Upper lobe of right lung (tissue), 1 donor: ENCODE measurements around the gene ATR. TPM values are rescaled to one million over a fixed set of nuclear protein-coding genes. Genes with fewer than 3 reads are reported as not detected.
"Not testable (repeated sequence)": the region's sequence is repeated elsewhere in the genome, so short reads cannot be mapped to it uniquely, and the experiment has no call there.

Experiments
- ATAC-seq: fragments of 200-7000 bp; cut with Tn5 transposase; one replicate; pipeline ENCODE4 v1.9.1; 2020; ENCODE audit warnings: mild to moderate bottlenecking, moderate library complexity
- DNase-seq: peaks from one replicate; pipeline ENCODE4 v3.0.0-alpha.2; 2020
- H3K27ac ChIP-seq: fragments of 200-600 bp; one replicate; pipeline ENCODE4 v1.8.0; 2022
- H3K27me3 ChIP-seq: fragments of 200-600 bp; one replicate; pipeline ENCODE4 v1.8.0; 2022; ENCODE audit warnings: mild to moderate bottlenecking
- H3K36me3 ChIP-seq: fragments of 200-600 bp; one replicate; pipeline ENCODE4 v1.8.0; 2022
- H3K4me1 ChIP-seq: fragments of 200-600 bp; one replicate; pipeline ENCODE4 v1.8.0; 2022
- H3K4me3 ChIP-seq: fragments of 200-600 bp; one replicate; pipeline ENCODE4 v1.8.0; 2022; ENCODE audit warnings: mild to moderate bottlenecking
- H3K9me3 ChIP-seq: fragments of 200-600 bp; one replicate; pipeline ENCODE4 v1.8.0; 2022
- intact Hi-C: fragments of 100-400 bp; cut with DNase I; formaldehyde crosslinking; loops from one replicate; pipeline ENCODE4 v1.11.0; 2022
- total RNA-seq: library from RNA; stranded (reverse); fragmentation: NEBNext Ultra II Directional; extraction: Animal tissue kit (Norgen Biotek cat#: 25700); gene quantifications from one replicate; pipeline ENCODE4 v1.2.1, GENCODE V29; 2021
- TF ChIP-seq, protein P1 (sequence below): fragments of 200-600 bp; IDR thresholded peaks from one replicate; pipeline ENCODE4 v1.8.0; 2022; ENCODE audit warnings: antibody characterized with exemption
- donor health status: DM: no; HTN: yes; CAD: no; lungs with severe emphysema.

The ATR gene
- total RNA-seq, 1 donor from 2014 or later: 23.0 TPM

GRCh38 chr3:142566096-142566495, 12.4 kb downstream of the ATR start:
- Histone ChIP-seq H3K9me3 (no peaks in the 10 kb centered on the region), H3K36me3 (peaks cover 40% of the 10 kb centered on the region), H3K4me1 (no peaks in the 10 kb centered on the region), H3K27me3 (no peaks in the 10 kb centered on the region), H3K27ac (no peak overlapping the region), H3K4me3 (no peak overlapping the region)
- ATAC-seq: no peak
- TF ChIP-seq, protein P1, sequence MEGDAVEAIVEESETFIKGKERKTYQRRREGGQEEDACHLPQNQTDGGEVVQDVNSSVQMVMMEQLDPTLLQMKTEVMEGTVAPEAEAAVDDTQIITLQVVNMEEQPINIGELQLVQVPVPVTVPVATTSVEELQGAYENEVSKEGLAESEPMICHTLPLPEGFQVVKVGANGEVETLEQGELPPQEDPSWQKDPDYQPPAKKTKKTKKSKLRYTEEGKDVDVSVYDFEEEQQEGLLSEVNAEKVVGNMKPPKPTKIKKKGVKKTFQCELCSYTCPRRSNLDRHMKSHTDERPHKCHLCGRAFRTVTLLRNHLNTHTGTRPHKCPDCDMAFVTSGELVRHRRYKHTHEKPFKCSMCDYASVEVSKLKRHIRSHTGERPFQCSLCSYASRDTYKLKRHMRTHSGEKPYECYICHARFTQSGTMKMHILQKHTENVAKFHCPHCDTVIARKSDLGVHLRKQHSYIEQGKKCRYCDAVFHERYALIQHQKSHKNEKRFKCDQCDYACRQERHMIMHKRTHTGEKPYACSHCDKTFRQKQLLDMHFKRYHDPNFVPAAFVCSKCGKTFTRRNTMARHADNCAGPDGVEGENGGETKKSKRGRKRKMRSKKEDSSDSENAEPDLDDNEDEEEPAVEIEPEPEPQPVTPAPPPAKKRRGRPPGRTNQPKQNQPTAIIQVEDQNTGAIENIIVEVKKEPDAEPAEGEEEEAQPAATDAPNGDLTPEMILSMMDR: no peak
- intact Hi-C loops: no loop called here
- DNase-seq: no peak

DNA sequence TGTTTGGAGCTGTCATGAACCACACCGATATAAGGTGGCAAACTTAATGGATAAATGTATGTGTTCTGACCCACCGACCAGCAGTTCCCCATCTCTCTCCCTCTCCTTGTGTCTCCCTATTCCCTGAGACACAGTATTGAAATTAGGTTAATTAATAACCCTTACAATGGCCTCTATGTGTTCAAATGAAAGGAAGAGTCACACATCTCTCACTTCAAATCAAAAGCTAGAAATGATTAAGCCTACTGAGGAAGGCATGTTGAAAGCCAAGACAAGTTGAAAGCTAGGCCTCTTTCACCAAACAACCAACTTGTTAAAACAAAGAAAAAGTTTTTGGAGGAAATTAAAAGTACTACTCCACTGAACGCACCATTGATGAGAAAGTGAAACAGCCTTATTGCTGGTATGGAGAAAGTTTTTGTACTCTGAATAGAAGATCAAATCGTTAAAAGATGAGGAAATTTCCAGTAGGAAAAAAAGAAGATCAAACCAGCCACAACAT, 15.0 kb downstream of the ATR start:
- H3K4me3 ChIP-seq: no peak overlapping the region
- ATAC-seq (no peak), DNase-seq (no peak)
- H3K9me3 ChIP-seq: no peaks in the 10 kb centered on the region
- TF ChIP-seq, protein P1: no peak
- peaks cover 58% of the 10 kb centered on the region for H3K36me3 ChIP-seq
- H3K27ac ChIP-seq: no peak overlapping the region
- no peaks in the 10 kb centered on the region for H3K4me1 ChIP-seq
- intact Hi-C loops: no loop called here
- H3K27me3 ChIP-seq: no peaks in the 10 kb centered on the region

DNA sequence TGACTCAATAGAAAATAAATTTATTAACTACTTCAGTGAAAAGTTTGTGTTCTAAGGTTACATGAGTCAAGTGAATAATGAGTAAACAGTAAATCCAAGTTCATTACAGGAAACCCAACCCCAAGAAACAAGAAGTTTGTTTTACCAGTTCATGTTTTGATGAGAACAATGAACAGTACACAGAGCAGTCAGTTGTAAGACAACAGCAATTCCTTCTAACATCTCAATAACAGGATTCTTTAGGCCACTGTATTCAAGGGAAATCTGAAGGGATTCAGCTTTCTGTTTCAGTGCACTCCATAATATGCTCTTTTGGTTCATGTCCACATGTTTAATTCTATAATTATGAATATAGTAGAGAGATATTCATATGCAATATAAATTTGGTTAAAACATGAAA, 18.4 kb downstream of the ATR start:
- TF ChIP-seq, protein P1: no peak
- intact Hi-C loops: no loop called here
- Histone ChIP-seq H3K9me3 (no peaks in the 10 kb centered on the region), H3K4me1 (no peaks in the 10 kb centered on the region), H3K4me3 (no peak overlapping the region), H3K27ac (no peak overlapping the region), H3K36me3 (peaks cover 86% of the 10 kb centered on the region), H3K27me3 (no peaks in the 10 kb centered on the region)
- ATAC-seq: no peak
- no peak for DNase-seq

DNA sequence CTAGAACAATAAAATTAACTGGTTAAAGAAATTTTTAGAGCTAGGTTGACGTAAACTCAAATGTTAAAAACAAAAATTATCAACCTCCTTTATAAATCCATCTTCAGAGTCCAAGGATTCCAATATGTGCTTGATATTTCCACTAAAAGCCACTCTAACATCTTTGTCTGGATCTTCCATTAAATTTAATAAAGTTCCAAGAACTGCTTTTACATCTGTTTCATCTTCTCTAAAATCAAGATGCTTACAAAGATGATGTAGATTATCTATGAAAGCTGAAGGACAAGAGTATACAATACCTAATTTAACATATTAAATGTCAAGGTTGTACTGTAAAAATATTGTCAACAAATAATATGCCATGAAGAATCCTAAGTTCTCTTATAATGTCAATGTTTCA, 24.8 kb downstream of the ATR start:
- no peaks in the 10 kb centered on the region for H3K9me3 ChIP-seq
- peaks cover 92% of the 10 kb centered on the region for H3K36me3 ChIP-seq
- H3K4me3 ChIP-seq: no peak overlapping the region
- no peaks in the 10 kb centered on the region for H3K4me1 ChIP-seq
- intact Hi-C loops: no loop called here
- no peak for DNase-seq
- TF ChIP-seq, protein P1: no peak
- ATAC-seq: no peak
- H3K27me3 ChIP-seq: no peaks in the 10 kb centered on the region
- no peak overlapping the region for H3K27ac ChIP-seq

DNA sequence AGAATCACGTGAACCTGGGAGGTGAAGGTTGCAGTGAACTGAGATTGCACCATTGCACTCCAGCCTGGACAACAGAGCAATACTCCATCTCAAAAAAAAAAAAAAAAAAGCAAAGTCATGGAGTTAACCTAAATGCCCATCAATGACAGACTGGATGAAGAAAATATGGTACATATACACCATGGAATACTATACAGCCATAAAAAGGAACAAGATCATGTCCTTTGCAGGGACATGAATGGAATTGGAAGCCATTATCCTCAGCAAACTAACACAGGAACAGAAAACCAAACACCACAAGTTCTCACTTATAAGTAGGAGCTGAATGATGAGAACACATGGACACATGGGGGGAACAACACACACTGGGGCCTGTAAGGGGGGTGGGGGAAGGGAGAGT, 26.0 kb downstream of the ATR start:
- DNase-seq, H3K4me3 ChIP-seq, H3K27me3 ChIP-seq, H3K9me3 ChIP-seq, H3K4me1 ChIP-seq, intact Hi-C loops, H3K27ac ChIP-seq, ATAC-seq: not testable (repeated sequence)
- H3K36me3 ChIP-seq: peaks cover 92% of the 10 kb centered on the region

GRCh38 chr3:142549986-142550385, 28.5 kb downstream of the ATR start:
- no peak overlapping the region for H3K27ac ChIP-seq
- peaks cover 78% of the 10 kb centered on the region for H3K36me3 ChIP-seq
- intact Hi-C loops: no loop called here
- no peaks in the 10 kb centered on the region for H3K4me1 ChIP-seq
- H3K4me3 ChIP-seq: no peak overlapping the region
- no peak for ATAC-seq
- no peak for DNase-seq
- TF ChIP-seq, protein P1: no peak
- H3K9me3 ChIP-seq: no peaks in the 10 kb centered on the region
- H3K27me3 ChIP-seq: no peaks in the 10 kb centered on the region
